SK-N-SH (cell line): Measurements from ENCODE around the gene SEC16A. TPM values are rescaled to one million over a fixed set of nuclear protein-coding genes. Genes with fewer than 3 reads are reported as not detected.

Experiments
- CTCF ChIA-PET: fragments of 300-600, 350-600 bp; formaldehyde crosslinking; extraction: SDS; loops from one replicate; lab custom pipeline; 2021; lab: Yijun Ruan, JAX
- POLR2A ChIA-PET: fragments of 350-600 bp; sonication (Branson Sonifier 250); formaldehyde crosslinking; extraction: SDS; loops from one replicate; lab custom pipeline; 2020; ENCODE audit warnings: antibody characterized with exemption, inconsistent platforms; lab: Yijun Ruan, JAX
- DNase-seq: peaks from one replicate; pipeline ENCODE4 v3.0.0; 2012
- H2AFZ ChIP-seq: fragments of 200-600 bp; sonication (generic); 2 replicates; pipeline ENCODE4 v1.8.1; 2016; ENCODE audit warnings: antibody characterized with exemption, mild to moderate bottlenecking, low read depth
- H3F3A ChIP-seq: fragments of 200-600 bp; sonication (generic); replicated peaks from 2 replicates; pipeline ENCODE3; 2016; ENCODE audit warnings: antibody characterized with exemption, mild to moderate bottlenecking; ENCODE audit not compliant: insufficient read depth
- H3K27ac ChIP-seq, 2 experiments: fragments of 200-500 bp in 1 of 2; fragments of 200-600 bp in 1 of 2; sonication (Bioruptor generic) in 1 of 2; sonication (generic), shearing (Covaris generic) in 1 of 2; 2 replicates each; pipeline versions ENCODE4 v1.5.1 to v1.6.1; 2014 to 2016; ENCODE audit warnings: low read depth in 2 of 2, inconsistent platforms in 1 of 2, low read length in 1 of 2, mild to moderate bottlenecking in 1 of 2, mixed read lengths in 1 of 2
- H3K27me3 ChIP-seq: fragments of 200-600 bp; sonication (generic), shearing (Covaris generic); 2 replicates; pipeline ENCODE4 v1.6.1; 2016; ENCODE audit warnings: mixed run types; ENCODE audit not compliant: insufficient read depth
- H3K36me3 ChIP-seq, 2 experiments: fragments of 200-500 bp in 1 of 2; fragments of 200-600 bp in 1 of 2; sonication (Bioruptor generic) in 1 of 2; sonication (generic) in 1 of 2; replicated peaks in 1 of 2; 2 replicates each; pipeline versions ENCODE3 to v1.5.1; 2014 to 2016; ENCODE audit warnings: low read length in 1 of 2, mild to moderate bottlenecking in 1 of 2; ENCODE audit not compliant: insufficient read depth in 2 of 2, control insufficient read depth in 1 of 2
- H3K4me1 ChIP-seq, 2 experiments: fragments of 200-500 bp in 1 of 2; fragments of 200-600 bp in 1 of 2; sonication (Bioruptor generic) in 1 of 2; sonication (generic), shearing (Covaris generic) in 1 of 2; 2 replicates each; pipeline versions ENCODE4 v1.5.1 to v1.6.1; 2014 to 2016; ENCODE audit warnings: low read depth in 1 of 2, low read length in 1 of 2, mixed run types in 1 of 2; ENCODE audit not compliant: insufficient read depth in 2 of 2, control insufficient read depth in 1 of 2
- H3K4me2 ChIP-seq: fragments of 200-600 bp; sonication (generic), shearing (Covaris generic); 2 replicates; pipeline ENCODE4 v1.6.1; 2017; ENCODE audit warnings: mixed run types
- H3K4me3 ChIP-seq, 2 experiments: fragments of 200-500 bp in 1 of 2; fragments of 200-600 bp in 1 of 2; sonication (Bioruptor generic) in 1 of 2; sonication (generic), shearing (Covaris generic) in 1 of 2; 2 replicates each; pipeline versions ENCODE4 v1.5.1 to v1.8.1; 2014 to 2016; ENCODE audit warnings: low read depth in 2 of 2, inconsistent platforms in 1 of 2, low read length in 1 of 2, mild to moderate bottlenecking in 1 of 2, mixed read lengths in 1 of 2, moderate library complexity in 1 of 2
- H3K79me2 ChIP-seq: fragments of 200-600 bp; sonication (generic); 2 replicates; pipeline ENCODE4 v1.8.1; 2017; ENCODE audit warnings: mild to moderate bottlenecking; ENCODE audit not compliant: insufficient read depth
- H3K9ac ChIP-seq: fragments of 200-600 bp; sonication (generic); 2 replicates; pipeline ENCODE4 v1.6.1; 2017; ENCODE audit warnings: mixed run types
- H3K9me2 ChIP-seq: fragments of 200-600 bp; sonication (generic); 2 replicates; pipeline ENCODE4 v1.6.1; 2017; ENCODE audit warnings: mixed run types
- H3K9me3 ChIP-seq: fragments of 200-600 bp; sonication (generic); 2 replicates; pipeline ENCODE4 v1.6.1; 2017; ENCODE audit warnings: mixed run types, mild to moderate bottlenecking, moderate library complexity
- H4K20me1 ChIP-seq: fragments of 200-600 bp; sonication (generic); 2 replicates; pipeline ENCODE4 v1.6.1; 2017; ENCODE audit warnings: mild to moderate bottlenecking, mixed run types; ENCODE audit not compliant: insufficient read depth
- CHD2 ChIP-seq: fragments of 150-350 bp; IDR thresholded peaks from 2 replicates; pipeline ENCODE4 v1.6.1; 2018; ENCODE audit warnings: low read length; ENCODE audit not compliant: partially characterized antibody
- EP300 ChIP-seq, 2 experiments: IDR thresholded peaks; 2 replicates each; pipeline versions ENCODE4 v1.4.0 to v1.6.1; 2012; ENCODE audit warnings: borderline replicate concordance in 1 of 2, low read depth in 1 of 2, low read length in 1 of 2
- EZH2phosphoT487 ChIP-seq: fragments of 200-600 bp; sonication (generic); IDR thresholded peaks from 2 replicates; pipeline ENCODE4 v1.6.1; 2017; ENCODE audit warnings: low read depth, mixed run types, mild to moderate bottlenecking, antibody characterized with exemption, moderate library complexity, borderline replicate concordance
- FOSL2 ChIP-seq: IDR thresholded peaks from 2 replicates; pipeline ENCODE4 v1.4.0; 2012; ENCODE audit warnings: low read depth, mild to moderate bottlenecking, moderate library complexity, borderline replicate concordance
- FOXJ3 ChIP-seq: sonication (generic); formaldehyde crosslinking; IDR thresholded peaks from 2 replicates; pipeline ENCODE4 v1.5.1; 2020; ENCODE audit warnings: mild to moderate bottlenecking, missing genetic modification reagents
- FOXM1 ChIP-seq: IDR thresholded peaks from 2 replicates; pipeline ENCODE4 v1.4.0; 2012; ENCODE audit warnings: low read depth, mild to moderate bottlenecking
- JUND ChIP-seq: IDR thresholded peaks from 2 replicates; pipeline ENCODE4 v1.4.0; 2012
- MEF2A ChIP-seq: IDR thresholded peaks from 2 replicates; pipeline ENCODE4 v1.4.0; 2012; ENCODE audit warnings: low read depth, borderline replicate concordance
- NFIC ChIP-seq: IDR thresholded peaks from 2 replicates; pipeline ENCODE4 v1.4.0; 2012; ENCODE audit warnings: borderline replicate concordance
- NRF1 ChIP-seq: IDR thresholded peaks from 2 replicates; pipeline ENCODE4 v1.6.1; 2012; ENCODE audit warnings: low read depth, mild to moderate bottlenecking, low read length
- RAD21 ChIP-seq: IDR thresholded peaks from 2 replicates; pipeline ENCODE4 v1.6.1; 2012; ENCODE audit warnings: mild to moderate bottlenecking, low read length
- RFX5 ChIP-seq: IDR thresholded peaks from 2 replicates; pipeline ENCODE4 v1.6.1; 2012; ENCODE audit warnings: mild to moderate bottlenecking, improper control_type of control experiment, low read length
- SIN3A ChIP-seq: IDR thresholded peaks from 2 replicates; pipeline ENCODE4 v1.6.1; 2012; ENCODE audit warnings: low read depth, mild to moderate bottlenecking, low read length, moderate library complexity, borderline replicate concordance
- SMC3 ChIP-seq: IDR thresholded peaks from 2 replicates; pipeline ENCODE4 v1.6.1; 2012; ENCODE audit warnings: low read depth, low read length, improper control_type of control experiment
- TAF1 ChIP-seq: IDR thresholded peaks from 2 replicates; pipeline ENCODE4 v1.6.1; 2012; ENCODE audit warnings: low read depth, mild to moderate bottlenecking, low read length, moderate library complexity, borderline replicate concordance
- YY1 ChIP-seq: IDR thresholded peaks from 2 replicates; pipeline ENCODE4 v1.4.0; 2012; ENCODE audit warnings: low read depth, mild to moderate bottlenecking
- WGBS: methylation state at CpG from one replicate; pipeline ENCODE4 v1.1.6; 2017; ENCODE audit warnings: low lambda C conversion rate; 5-methylcytosine and 5-hydroxymethylcytosine counted together
- polyA plus RNA-seq, 3 experiments: library from polyadenylated mRNA; depleted of rRNA; stranded (reverse); fragments of >200 nt; gene quantifications; 2 replicates each; pipeline ENCODE4 v1.2.3, GENCODE V29; 2012
- TF ChIP-seq, protein P1 (sequence below): IDR thresholded peaks from 2 replicates; pipeline ENCODE4 v1.6.1; 2012; ENCODE audit warnings: mild to moderate bottlenecking, low read depth, low read length, moderate library complexity
- TF ChIP-seq, protein P2 (sequence below): fragments of 150-350 bp; IDR thresholded peaks from 2 replicates; pipeline ENCODE4 v1.6.1; 2016; ENCODE audit warnings: mild to moderate bottlenecking, low read depth, low read length
- TF ChIP-seq, protein P3 (sequence below): IDR thresholded peaks from 2 replicates; pipeline ENCODE4; 2012
- TF ChIP-seq, protein P4 (sequence below): IDR thresholded peaks from 2 replicates; pipeline ENCODE4 v1.4.0; 2012; ENCODE audit warnings: low read depth
- TF ChIP-seq, protein P5 (sequence below): IDR thresholded peaks from 2 replicates; pipeline ENCODE4 v1.4.0; 2012; ENCODE audit warnings: low read depth, borderline replicate concordance

Gene SEC16A
- polyA plus RNA-seq, 1 of the 3 experiments (the other 2 are of a cell fraction): 25.9 TPM

DNA sequence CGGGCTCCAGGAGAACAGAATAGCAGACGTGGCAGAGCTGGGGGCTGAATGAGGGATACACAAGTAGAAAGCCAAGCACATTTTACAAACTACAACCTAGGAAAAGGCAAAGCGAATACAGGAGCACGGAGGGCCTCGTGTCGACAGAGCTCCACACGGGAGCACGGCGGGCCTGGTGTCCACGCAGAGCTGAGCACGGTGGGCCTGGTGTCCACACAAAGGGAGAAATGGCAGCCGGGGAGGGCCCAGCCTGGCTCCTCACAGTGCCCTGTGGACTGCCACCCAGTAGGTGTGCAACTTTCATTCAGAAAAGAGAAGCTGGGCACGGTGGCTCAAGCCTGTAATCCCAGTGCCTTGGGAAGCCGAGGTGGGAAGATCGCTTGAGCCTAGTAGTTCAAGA is 39.8 kb downstream of the SEC16A start:
- Histone ChIP-seq H3K9ac (no peak overlapping the region), H3K4me2 (no peak overlapping the region), H3K9me3 (no peaks in the 10 kb centered on the region), H4K20me1 (peaks cover 29% of the 10 kb centered on the region), H3F3A (peaks cover 30% of the 10 kb centered on the region), H3K36me3 (peaks cover 29 to 68% of the 10 kb centered on the region in 2 experiments), H3K9me2 (no peaks in the 10 kb centered on the region), H3K27me3 (no peaks in the 10 kb centered on the region), H2AFZ (no peak overlapping the region), H3K4me3 (no peak overlapping the region), H3K4me1 (peaks cover 0 to 4% of the 10 kb centered on the region in 2 experiments; a peak in 1 of 4 replicates), H3K27ac (no peak overlapping the region), H3K79me2 (peaks cover 14% of the 10 kb centered on the region)
- DNase-seq: no peak
- TF ChIP-seq SIN3A: no peak
- TF ChIP-seq FOSL2: no peak
- TF ChIP-seq EZH2phosphoT487: no peak
- no peak for TF ChIP-seq NRF1
- no peak for TF ChIP-seq CHD2
- no peak for TF ChIP-seq RFX5
- TF ChIP-seq RAD21: no peak
- TF ChIP-seq, protein P1, sequence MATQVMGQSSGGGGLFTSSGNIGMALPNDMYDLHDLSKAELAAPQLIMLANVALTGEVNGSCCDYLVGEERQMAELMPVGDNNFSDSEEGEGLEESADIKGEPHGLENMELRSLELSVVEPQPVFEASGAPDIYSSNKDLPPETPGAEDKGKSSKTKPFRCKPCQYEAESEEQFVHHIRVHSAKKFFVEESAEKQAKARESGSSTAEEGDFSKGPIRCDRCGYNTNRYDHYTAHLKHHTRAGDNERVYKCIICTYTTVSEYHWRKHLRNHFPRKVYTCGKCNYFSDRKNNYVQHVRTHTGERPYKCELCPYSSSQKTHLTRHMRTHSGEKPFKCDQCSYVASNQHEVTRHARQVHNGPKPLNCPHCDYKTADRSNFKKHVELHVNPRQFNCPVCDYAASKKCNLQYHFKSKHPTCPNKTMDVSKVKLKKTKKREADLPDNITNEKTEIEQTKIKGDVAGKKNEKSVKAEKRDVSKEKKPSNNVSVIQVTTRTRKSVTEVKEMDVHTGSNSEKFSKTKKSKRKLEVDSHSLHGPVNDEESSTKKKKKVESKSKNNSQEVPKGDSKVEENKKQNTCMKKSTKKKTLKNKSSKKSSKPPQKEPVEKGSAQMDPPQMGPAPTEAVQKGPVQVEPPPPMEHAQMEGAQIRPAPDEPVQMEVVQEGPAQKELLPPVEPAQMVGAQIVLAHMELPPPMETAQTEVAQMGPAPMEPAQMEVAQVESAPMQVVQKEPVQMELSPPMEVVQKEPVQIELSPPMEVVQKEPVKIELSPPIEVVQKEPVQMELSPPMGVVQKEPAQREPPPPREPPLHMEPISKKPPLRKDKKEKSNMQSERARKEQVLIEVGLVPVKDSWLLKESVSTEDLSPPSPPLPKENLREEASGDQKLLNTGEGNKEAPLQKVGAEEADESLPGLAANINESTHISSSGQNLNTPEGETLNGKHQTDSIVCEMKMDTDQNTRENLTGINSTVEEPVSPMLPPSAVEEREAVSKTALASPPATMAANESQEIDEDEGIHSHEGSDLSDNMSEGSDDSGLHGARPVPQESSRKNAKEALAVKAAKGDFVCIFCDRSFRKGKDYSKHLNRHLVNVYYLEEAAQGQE: no peak
- CTCF ChIA-PET: interaction anchor here (0.6 to 1.4 kb wide), 2 partner anchors 15 to 468 kb away, joined by 3 to 4 read pairs; no protein-coding TSS in a partner anchor
- WGBS: over 99% methylated on average over 15 of the region's 15 CpGs
- POLR2A ChIA-PET: no interaction called here

DNA sequence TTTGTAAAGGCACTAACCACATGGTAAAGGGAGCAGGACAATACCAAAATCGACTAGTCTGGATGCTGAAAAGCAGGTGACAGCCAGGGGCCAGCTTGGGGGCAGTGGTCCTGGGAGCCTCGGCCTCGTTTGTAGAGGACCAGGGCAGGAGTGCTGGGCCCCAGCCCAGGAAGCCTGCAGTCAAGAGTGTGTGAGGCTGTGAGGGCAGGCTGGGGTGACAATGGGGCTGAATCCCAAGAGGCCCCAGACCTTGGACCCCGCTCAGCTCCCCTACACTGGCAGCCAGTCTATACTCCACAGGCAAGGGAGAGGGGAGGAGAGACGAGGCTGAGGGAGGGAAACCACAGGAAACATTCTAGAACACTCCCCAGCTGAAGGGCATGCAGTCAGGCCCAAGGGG is 40.6 kb downstream of the SEC16A start:
- no peak overlapping the region for H3K4me3 ChIP-seq
- CTCF ChIA-PET: interaction anchor here (1.2 to 1.4 kb wide), 2 partner anchors 16 to 43 kb away, joined by 4 to 5 read pairs; no protein-coding TSS in a partner anchor
- no peaks in the 10 kb centered on the region for H3K9me2 ChIP-seq
- H3K27ac ChIP-seq: no peak overlapping the region
- no peak overlapping the region for H2AFZ ChIP-seq
- no peak overlapping the region for H3K9ac ChIP-seq
- H3K36me3 ChIP-seq: peaks cover 26 to 59% of the 10 kb centered on the region in 2 experiments
- peaks cover 22% of the 10 kb centered on the region for H3K79me2 ChIP-seq
- H3K4me1 ChIP-seq: peaks cover 0 to 13% of the 10 kb centered on the region in 2 experiments; a peak in 1 of 4 replicates
- no peaks in the 10 kb centered on the region for H3K27me3 ChIP-seq
- POLR2A ChIA-PET: no interaction called here
- WGBS: 100% methylated on average over 5 of the region's 5 CpGs
- DNase-seq: no peak
- peaks cover 30% of the 10 kb centered on the region for H3F3A ChIP-seq
- peaks cover 37% of the 10 kb centered on the region for H4K20me1 ChIP-seq
- H3K9me3 ChIP-seq: no peaks in the 10 kb centered on the region
- no peak overlapping the region for H3K4me2 ChIP-seq
- no peak for TF ChIP-seq SMC3
- no peak for TF ChIP-seq NRF1
- no peak for TF ChIP-seq NFIC
- no peak for TF ChIP-seq FOXJ3 (CRISPR knock-in tag)
- TF ChIP-seq, protein P2, sequence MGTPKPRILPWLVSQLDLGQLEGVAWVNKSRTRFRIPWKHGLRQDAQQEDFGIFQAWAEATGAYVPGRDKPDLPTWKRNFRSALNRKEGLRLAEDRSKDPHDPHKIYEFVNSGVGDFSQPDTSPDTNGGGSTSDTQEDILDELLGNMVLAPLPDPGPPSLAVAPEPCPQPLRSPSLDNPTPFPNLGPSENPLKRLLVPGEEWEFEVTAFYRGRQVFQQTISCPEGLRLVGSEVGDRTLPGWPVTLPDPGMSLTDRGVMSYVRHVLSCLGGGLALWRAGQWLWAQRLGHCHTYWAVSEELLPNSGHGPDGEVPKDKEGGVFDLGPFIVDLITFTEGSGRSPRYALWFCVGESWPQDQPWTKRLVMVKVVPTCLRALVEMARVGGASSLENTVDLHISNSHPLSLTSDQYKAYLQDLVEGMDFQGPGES: no peak
- no peak for TF ChIP-seq JUND
- TF ChIP-seq YY1: no peak
- TF ChIP-seq TAF1: no peak
- TF ChIP-seq, protein P3, sequence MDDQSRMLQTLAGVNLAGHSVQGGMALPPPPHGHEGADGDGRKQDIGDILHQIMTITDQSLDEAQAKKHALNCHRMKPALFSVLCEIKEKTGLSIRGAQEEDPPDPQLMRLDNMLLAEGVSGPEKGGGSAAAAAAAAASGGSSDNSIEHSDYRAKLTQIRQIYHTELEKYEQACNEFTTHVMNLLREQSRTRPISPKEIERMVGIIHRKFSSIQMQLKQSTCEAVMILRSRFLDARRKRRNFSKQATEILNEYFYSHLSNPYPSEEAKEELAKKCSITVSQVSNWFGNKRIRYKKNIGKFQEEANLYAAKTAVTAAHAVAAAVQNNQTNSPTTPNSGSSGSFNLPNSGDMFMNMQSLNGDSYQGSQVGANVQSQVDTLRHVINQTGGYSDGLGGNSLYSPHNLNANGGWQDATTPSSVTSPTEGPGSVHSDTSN: no peak
- TF ChIP-seq CHD2: no peak
- TF ChIP-seq, protein P4, sequence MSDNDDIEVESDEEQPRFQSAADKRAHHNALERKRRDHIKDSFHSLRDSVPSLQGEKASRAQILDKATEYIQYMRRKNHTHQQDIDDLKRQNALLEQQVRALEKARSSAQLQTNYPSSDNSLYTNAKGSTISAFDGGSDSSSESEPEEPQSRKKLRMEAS: no peak
- TF ChIP-seq, protein P5, sequence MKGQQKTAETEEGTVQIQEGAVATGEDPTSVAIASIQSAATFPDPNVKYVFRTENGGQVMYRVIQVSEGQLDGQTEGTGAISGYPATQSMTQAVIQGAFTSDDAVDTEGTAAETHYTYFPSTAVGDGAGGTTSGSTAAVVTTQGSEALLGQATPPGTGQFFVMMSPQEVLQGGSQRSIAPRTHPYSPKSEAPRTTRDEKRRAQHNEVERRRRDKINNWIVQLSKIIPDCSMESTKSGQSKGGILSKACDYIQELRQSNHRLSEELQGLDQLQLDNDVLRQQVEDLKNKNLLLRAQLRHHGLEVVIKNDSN: no peak
- TF ChIP-seq FOXM1: no peak
- TF ChIP-seq MEF2A: no peak
- no peak for TF ChIP-seq EP300 (IDR thresholded peaks at IDR 0.05; ENCODE audit: borderline replicate concordance in 1 of 2, low read depth in 1 of 2, low read length in 1 of 2)
